Activated CD8-positive, alpha-beta memory T cell treated with anti-CD3 and anti-CD28 coated beads for 36 hours (primary cell): ENCODE data around the gene SOX10. TPM values are rescaled to one million over a fixed set of nuclear protein-coding genes. Genes with fewer than 3 reads are reported as not detected.
"Not testable (repeated sequence)": the region's sequence is repeated elsewhere in the genome, so short reads cannot be mapped to it uniquely, and the experiment has no call there.

Experiments used
- CTCF ChIA-PET: fragments of 350-600 bp; sonication (Branson Sonifier 250); formaldehyde crosslinking; loops from one replicate; lab custom pipeline; 2021; ENCODE audit warnings: antibody characterized with exemption; lab: Charles Lee
- POLR2A ChIA-PET: fragments of 350-600 bp; sonication (Branson Sonifier 250); formaldehyde crosslinking; loops from one replicate; lab custom pipeline; 2021; ENCODE audit warnings: antibody characterized with exemption; lab: Charles Lee
- total RNA-seq, 2 experiments: library from RNA; stranded (reverse); gene quantifications; one replicate each; pipeline ENCODE4 v1.2.3, GENCODE V29; 2021

Gene SOX10
- total RNA-seq, 2 experiments from 2014 or later, result not detected

DNA sequence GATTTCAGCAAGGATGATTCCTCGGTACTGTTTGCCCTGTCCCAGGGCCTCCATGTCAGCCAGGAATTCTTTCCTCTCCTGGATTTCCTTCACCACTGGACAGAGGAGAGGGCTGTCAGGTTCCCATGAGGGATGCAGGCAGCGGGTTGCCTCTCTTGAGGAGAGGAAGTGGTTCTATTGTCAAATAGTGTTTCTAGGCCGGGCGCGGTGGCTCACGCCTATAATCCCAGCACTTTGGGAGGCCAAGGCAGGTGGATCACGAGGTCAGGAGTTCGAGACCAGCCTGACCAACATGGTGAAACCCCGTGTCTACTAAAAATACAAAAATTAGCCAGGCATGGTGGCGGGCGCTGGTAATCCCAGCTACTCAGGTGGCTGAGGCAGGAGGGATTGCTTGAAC lies 39.9 kb downstream of the SOX10 start:
- POLR2A ChIA-PET, CTCF ChIA-PET: not testable (repeated sequence)

DNA sequence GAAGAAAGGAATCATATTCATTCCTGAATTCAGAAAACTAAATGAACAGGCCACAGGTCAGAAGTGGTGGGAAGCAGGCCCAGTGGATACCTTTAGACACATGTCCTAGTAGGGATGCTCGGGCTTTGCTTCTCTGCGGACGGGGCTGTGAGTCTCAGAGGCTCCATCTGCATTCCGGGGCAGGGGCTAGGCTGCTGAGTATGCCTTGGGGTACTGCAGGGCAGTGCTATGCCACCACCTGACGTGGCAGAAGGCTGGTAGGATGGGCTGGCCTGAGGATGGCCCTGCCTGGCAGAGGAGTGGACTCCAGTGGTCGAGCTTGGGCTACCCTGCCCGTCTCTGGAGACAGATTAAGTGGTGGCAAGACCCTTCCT lies 40.5 kb downstream of the SOX10 start:
- ChIA-PET POLR2A (no interaction called here), CTCF (no interaction called here)

DNA sequence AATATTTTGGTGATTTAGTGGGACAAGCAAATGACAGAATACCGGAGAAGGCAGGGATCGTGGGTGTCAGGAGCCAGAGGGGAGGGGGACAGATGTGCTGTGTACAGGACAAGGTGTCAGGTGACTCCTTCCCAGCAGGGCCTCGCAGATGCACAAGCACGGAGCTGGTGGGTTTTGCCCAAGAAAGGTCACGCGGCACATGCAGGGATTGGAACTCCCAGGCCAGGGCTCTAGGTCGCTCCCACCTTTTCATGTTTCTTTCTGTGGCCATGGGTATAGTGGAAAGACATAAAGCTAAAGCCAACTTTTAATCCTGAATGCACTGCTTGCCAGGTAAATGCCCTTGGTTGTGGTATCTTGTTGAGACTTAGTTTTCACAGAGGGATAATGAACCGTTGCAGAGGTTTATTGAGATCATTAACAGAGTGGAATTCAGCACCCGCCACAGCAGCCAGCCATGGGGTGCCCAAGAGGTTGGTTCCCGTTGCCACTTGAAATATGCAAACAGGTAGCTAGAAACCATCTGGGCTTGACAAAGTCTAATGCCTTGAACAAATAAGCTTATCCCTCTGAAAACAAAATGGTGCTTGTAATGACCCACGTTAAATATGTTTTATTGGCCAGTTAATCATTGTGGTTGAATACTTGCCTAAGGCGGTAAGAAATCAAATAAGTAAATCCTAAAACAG lies 41.1 kb downstream of the SOX10 start:
- ChIA-PET CTCF (no interaction called here), POLR2A (no interaction called here)

GRCh38 chr22:37942133-37942532 lies 42.2 kb downstream of the SOX10 start:
- POLR2A ChIA-PET, result no interaction called here
- CTCF ChIA-PET, result no interaction called here

- POLR2A ChIA-PET, result no interaction called here
- CTCF ChIA-PET, result no interaction called here
Measured at GRCh38 chr22:37940698-37941376, 43.5 kb downstream of the SOX10 start.

DNA sequence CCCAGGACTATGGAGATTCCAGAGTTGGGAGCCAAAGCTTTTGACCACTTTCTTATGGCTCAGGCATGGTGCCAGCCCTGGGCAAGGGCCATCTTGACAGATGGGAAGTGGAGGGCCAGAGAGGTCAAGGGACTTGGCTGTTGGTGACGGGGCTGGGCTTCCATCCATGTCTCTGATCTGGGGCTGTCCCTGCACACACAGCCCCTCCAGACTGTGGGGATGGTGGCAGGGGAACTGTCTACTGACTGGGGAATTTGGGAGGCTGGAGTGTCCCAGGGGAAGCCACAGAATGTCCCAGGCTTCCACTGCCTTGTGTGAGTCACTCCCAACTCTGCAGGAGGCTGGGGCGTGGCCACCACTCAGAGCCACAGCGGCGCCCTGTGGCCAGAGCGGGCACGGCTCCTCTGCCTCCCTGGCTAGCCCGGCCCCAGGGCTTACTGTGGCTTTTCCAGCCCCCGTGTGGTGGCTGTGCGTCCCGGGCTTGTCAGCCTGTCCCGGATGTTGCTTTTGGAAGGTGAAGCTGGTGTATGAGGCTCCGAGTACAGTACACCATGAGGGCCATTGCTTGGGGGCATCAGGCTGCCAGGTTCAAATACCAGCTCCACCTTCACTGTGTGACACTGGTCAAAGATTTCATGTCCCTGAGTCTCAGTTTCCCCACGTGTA lies 50.5 kb downstream of the SOX10 start:
- ChIA-PET POLR2A (no interaction called here), CTCF (interaction anchor here (0.7 to 1.5 kb wide), 8 partner anchors 9 to 117 kb away, joined by 3 to 8 read pairs (median 3); partner anchors contain the start of gene MICALL1)

DNA sequence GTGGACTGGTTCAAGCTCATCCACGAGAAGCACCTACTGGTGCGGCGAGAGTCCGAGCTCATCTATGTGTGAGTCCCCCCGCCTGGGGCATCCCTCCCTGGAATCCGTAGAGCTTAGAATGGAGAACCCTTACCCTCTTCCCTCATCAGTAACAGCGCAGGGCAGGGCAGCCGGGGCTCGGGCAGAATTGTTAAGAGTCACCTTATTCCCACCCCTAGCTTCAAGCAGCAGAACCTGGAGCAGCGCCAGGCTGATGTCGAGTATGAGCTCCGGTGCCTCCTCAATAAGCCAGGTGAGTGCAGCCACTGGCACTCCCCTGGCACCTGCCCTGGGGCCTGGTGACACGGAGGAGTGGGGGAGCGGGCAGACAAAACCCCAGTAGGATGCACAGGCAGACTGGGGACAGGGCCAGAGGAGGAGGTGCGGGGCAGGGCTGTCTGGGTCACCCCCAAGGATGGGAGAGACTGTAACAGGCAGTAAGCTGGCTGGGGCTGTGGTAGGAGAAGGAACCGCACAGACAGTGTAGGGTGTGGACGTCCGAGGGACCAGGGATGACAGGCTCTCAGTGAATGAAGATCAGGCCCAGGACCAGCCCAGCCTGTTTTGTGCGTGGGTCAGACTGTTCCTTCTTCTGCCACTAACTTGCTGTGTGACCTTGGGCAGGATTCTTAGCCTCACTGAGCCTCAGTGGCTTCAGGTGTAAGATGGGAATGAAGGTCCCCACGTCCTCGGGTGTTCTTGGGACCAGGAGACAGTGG lies 51.4 kb downstream of the SOX10 start:
- ChIA-PET POLR2A (no interaction called here), CTCF (interaction anchor here (0.6 to 1.5 kb wide), 5 partner anchors 8 to 379 kb away, joined by 3 to 5 read pairs (median 3); no protein-coding TSS in a partner anchor)

DNA sequence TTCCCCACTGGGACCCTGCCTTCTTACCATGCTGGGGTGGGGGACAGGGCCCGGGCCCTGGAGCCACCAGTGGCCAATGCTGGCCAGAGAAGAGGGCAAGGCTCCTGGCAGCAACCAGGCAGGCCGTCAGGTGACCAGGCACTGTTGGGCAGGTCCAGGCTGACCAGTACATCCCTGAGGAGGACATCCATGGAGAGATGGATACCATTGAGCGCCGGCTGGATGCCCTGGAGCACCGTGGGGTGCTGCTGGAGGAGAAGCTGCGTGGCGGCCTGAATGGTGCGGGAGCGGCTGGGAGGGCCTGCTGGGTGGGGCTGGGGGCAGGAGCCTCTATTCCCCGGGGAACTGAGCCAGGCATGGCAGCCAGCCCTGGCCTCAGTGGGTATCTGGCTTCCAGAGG lies 52.0 kb downstream of the SOX10 start:
- ChIA-PET CTCF (interaction anchor here (0.6 to 1.3 kb wide), 4 partner anchors 7 to 380 kb away, joined by 3 to 5 read pairs (median 3); no protein-coding TSS in a partner anchor), POLR2A (no interaction called here)

DNA sequence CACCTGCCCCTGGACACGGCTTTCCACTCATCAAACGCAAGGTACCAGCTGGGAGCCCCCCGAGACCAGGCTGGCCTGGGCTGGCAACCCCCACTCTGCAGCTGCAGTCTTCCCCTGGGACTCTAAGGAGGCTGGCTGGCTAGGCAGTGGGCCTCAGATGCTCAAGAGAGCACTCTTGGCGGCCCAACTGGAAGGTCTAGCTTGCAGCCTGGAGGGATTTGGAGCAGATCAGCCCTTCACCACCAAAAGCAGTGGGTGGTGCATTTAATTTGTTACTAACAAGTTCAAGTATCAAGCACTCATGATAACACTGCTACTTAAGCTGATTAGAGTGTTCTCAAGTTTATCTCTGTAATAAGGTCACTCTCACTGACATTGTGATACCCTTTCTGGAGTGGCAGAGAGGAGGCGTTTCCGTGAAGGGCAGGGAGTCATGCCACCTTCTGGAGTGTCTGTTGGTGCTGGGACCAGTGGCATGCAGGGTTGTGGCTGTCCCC lies 52.4 kb downstream of the SOX10 start:
- ChIA-PET CTCF (interaction anchor here (0.6 kb wide), 1 partner anchor 20 kb away, joined by 3 read pairs; no protein-coding TSS in a partner anchor), POLR2A (no interaction called here)

GRCh38 chr22:37930952-37931440 lies 53.4 kb downstream of the SOX10 start:
- ChIA-PET POLR2A (no interaction called here), CTCF (interaction anchor here (0.7 kb wide), 1 partner anchor 323 kb away, joined by 3 read pairs; the partner anchor contains the start of gene GGA1)

- CTCF ChIA-PET, result interaction anchor here (0.7 to 1.0 kb wide), 2 partner anchors 111 to 322 kb away, joined by 3 read pairs; partner anchors contain the start of gene GGA1
- POLR2A ChIA-PET, result no interaction called here
Measured at GRCh38 chr22:37930270-37930951, 53.9 kb downstream of the SOX10 start.

GRCh38 chr22:37929390-37929789 lies 55.0 kb downstream of the SOX10 start:
- CTCF ChIA-PET, result interaction anchor here (1.0 kb wide), 1 partner anchor 110 kb away, joined by 3 read pairs; no protein-coding TSS in a partner anchor
- POLR2A ChIA-PET, result no interaction called here

DNA sequence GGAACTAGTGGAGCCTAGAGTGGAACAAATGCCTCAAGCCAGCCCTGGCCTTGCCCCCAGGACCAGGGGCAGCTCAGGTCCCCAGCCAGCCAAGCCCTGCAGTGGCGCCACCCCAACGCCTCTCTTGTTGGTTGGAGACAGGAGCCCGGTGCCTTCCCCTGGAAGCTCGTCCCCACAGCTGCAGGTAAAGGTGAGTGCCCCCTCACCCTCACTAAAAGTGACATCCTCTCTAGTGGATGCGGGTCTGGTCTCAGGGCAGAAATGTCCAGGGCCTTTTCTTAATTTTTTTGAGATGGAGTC lies 56.8 kb downstream of the SOX10 start:
- CTCF ChIA-PET, result no interaction called here
- POLR2A ChIA-PET, result no interaction called here

DNA sequence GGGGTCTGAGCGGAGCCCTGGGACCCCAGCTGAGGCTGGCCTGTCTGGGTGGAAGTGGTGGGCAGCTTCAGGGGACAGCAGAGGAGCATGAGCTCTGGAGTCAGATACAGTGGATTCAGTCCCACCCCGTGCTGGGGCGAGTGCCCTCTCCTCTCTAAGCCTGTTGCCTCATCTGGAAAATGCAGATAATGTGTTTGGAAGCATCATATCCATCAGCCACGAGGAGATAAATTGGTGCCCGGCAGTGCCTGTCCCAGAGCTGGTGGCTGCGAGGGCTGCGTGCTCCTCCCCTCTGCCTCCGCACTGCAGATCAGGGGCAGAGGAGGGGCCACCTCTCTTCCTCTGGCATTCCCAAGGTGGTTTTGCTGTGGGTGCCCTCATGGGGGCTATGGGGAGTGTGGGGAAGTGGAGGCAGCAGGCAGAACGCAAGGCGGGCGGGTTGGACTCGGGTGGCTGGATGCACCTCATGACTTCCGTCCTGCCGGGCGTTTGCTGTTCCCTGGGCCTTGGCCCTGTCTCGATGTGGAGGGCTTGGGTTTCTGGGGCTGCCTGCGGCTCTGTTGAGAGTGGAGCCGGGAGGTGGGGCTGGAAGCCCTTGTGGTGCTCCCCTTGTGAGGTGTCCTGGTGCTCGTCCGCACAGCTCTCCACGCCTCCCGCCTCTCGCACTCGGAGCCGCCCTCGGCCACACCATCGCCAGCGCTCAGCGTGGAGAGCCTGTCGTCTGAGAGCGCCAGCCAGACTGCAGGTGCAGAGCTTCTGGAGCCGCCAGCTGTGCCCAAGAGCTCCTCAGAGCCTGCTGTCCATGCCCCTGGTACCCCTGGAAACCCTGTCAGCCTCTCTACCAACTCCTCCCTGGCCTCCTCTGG lies 57.4 kb downstream of the SOX10 start:
- ChIA-PET CTCF (interaction anchor here (0.8 to 0.9 kb wide), 2 partner anchors 11 to 21 kb away, joined by 3 read pairs; partner anchors contain the start of gene MICALL1), POLR2A (no interaction called here)

- ChIA-PET CTCF (interaction anchor here (0.8 to 0.9 kb wide), 2 partner anchors 11 to 21 kb away, joined by 3 read pairs; partner anchors contain the start of gene MICALL1), POLR2A (no interaction called here)
Measured at GRCh38 chr22:37926358-37926757, 58.0 kb downstream of the SOX10 start.

DNA sequence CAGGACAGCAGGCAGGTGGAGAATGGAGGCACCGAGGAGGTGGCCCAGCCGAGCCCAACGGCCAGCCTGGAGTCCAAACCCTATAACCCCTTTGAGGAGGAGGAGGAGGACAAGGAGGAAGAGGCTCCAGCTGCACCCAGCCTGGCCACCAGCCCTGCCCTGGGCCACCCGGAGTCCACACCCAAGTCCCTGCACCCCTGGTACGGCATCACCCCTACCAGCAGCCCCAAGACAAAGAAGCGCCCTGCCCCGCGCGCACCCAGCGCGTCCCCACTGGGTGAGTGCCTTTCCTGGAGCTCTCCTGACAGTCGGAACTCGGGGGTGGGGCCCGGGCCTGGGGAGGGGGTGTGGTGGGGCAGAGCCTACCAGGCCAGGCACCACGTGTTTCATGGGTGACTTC lies 58.6 kb downstream of the SOX10 start:
- ChIA-PET POLR2A (no interaction called here), CTCF (interaction anchor here (0.8 kb wide), 1 partner anchor 10 kb away, joined by 3 read pairs; no protein-coding TSS in a partner anchor)

- CTCF ChIA-PET, result interaction anchor here (0.9 kb wide), 1 partner anchor 8 kb away, joined by 3 read pairs; no protein-coding TSS in a partner anchor
- POLR2A ChIA-PET, result no interaction called here
Measured at GRCh38 chr22:37925330-37925729, 59.0 kb downstream of the SOX10 start.
